Type B pancreatic cell (in vitro differentiated cells): ENCODE measurements around the gene MTG2. TPM values are rescaled to one million over a fixed set of nuclear protein-coding genes. Genes with fewer than 3 reads are reported as not detected.

Experiments
- DNase-seq: peaks from one replicate; pipeline ENCODE4 v3.0.0; 2021; ENCODE audit warnings: mixed read lengths; ENCODE audit not compliant: unreplicated experiment; ENCODE audit errors: extremely low spot score
- H3K27ac Mint-ChIP-seq: 2 replicates; pipeline ENCODE4 v1.8.0; 2021; ENCODE audit warnings: mild to moderate bottlenecking, mixed read lengths
- H3K27me3 Mint-ChIP-seq: 2 replicates; pipeline ENCODE4 v1.8.0; 2021; ENCODE audit warnings: mixed read lengths
- H3K36me3 Mint-ChIP-seq: 2 replicates; pipeline ENCODE4 v1.8.0; 2021; ENCODE audit warnings: mixed read lengths
- H3K4me1 Mint-ChIP-seq: one replicate; pipeline ENCODE4 v1.8.0; 2021; ENCODE audit warnings: mixed read lengths; ENCODE audit not compliant: unreplicated experiment
- H3K4me3 Mint-ChIP-seq: 2 replicates; pipeline ENCODE4 v1.8.0; 2021; ENCODE audit warnings: mild to moderate bottlenecking, mixed read lengths
- H3K9me3 Mint-ChIP-seq: 2 replicates; pipeline ENCODE4 v1.8.0; 2021; ENCODE audit warnings: mixed read lengths
- CTCF ChIP-seq: fragments of 200-600 bp; sonication (generic); conservative IDR thresholded peaks from 2 replicates; pipeline ENCODE4 v1.5.0; 2021; ENCODE audit warnings: antibody characterized with exemption, mild to moderate bottlenecking
- total RNA-seq: library from RNA; stranded (reverse); gene quantifications from 2 replicates; pipeline ENCODE4 v1.2.1, GENCODE V29; 2021; ENCODE audit warnings: low replicate concordance

MTG2 gene
- total RNA-seq, 1 donor from 2014 or later = 37.4 TPM

GRCh38 chr20:62205618-62206387 is 23.0 kb downstream of the MTG2 start:
- H3K27me3 Mint-ChIP-seq = peaks cover 3% of the 10 kb centered on the region
- DNase-seq = no peak
- no peaks in the 10 kb centered on the region for H3K4me1 Mint-ChIP-seq
- H3K4me3 Mint-ChIP-seq = no peak overlapping the region
- TF ChIP-seq CTCF = no peak
- H3K36me3 Mint-ChIP-seq = peaks cover 3% of the 10 kb centered on the region
- no peaks in the 10 kb centered on the region for H3K9me3 Mint-ChIP-seq
- no peak overlapping the region for H3K27ac Mint-ChIP-seq

GRCh38 chr20:62206388-62206775 is 23.6 kb downstream of the MTG2 start:
- H3K9me3 Mint-ChIP-seq = no peaks in the 10 kb centered on the region
- TF ChIP-seq CTCF = no peak
- no peak overlapping the region for H3K4me3 Mint-ChIP-seq
- peaks cover 3% of the 10 kb centered on the region for H3K27me3 Mint-ChIP-seq
- no peak for DNase-seq
- H3K36me3 Mint-ChIP-seq = peaks cover 3% of the 10 kb centered on the region
- H3K4me1 Mint-ChIP-seq = no peaks in the 10 kb centered on the region
- H3K27ac Mint-ChIP-seq = no peak overlapping the region

- H3K27ac Mint-ChIP-seq = no peak overlapping the region
- no peak overlapping the region for H3K4me3 Mint-ChIP-seq
- H3K27me3 Mint-ChIP-seq = peaks cover 7% of the 10 kb centered on the region
- no peaks in the 10 kb centered on the region for H3K9me3 Mint-ChIP-seq
- H3K4me1 Mint-ChIP-seq = peaks cover 4% of the 10 kb centered on the region
- no peak for DNase-seq
- no peak for TF ChIP-seq CTCF
- no peaks in the 10 kb centered on the region for H3K36me3 Mint-ChIP-seq
These were observed 25.4 kb downstream of the MTG2 start for GRCh38 chr20:62208061-62208794.

- TF ChIP-seq CTCF = no peak
- Mint-ChIP-seq H3K27ac (no peak overlapping the region), H3K9me3 (no peaks in the 10 kb centered on the region), H3K4me1 (peaks cover 4% of the 10 kb centered on the region), H3K36me3 (no peaks in the 10 kb centered on the region), H3K27me3 (peaks cover 11% of the 10 kb centered on the region), H3K4me3 (no peak overlapping the region)
- DNase-seq = no peak
These were observed 26.2 kb downstream of the MTG2 start for GRCh38 chr20:62208795-62209755.

- H3K36me3 Mint-ChIP-seq = no peaks in the 10 kb centered on the region
- DNase-seq = no peak
- H3K27ac Mint-ChIP-seq = no peak overlapping the region
- H3K4me1 Mint-ChIP-seq = peaks cover 4% of the 10 kb centered on the region
- no peak overlapping the region for H3K4me3 Mint-ChIP-seq
- no peaks in the 10 kb centered on the region for H3K9me3 Mint-ChIP-seq
- TF ChIP-seq CTCF = no peak
- peaks cover 19% of the 10 kb centered on the region for H3K27me3 Mint-ChIP-seq
These were observed 27.1 kb downstream of the MTG2 start for GRCh38 chr20:62209850-62210495.
